ENCODE results near the gene TRIM47. TPM values are rescaled to one million over a fixed set of nuclear protein-coding genes. Genes with fewer than 3 reads are reported as not detected.

Gene TRIM47
- total RNA-seq, 1 experiment from 2014 or later: 6.9 TPM

- H3T11ph ChIP-seq (ENCODE audit: low read length): no peak overlapping the region
Measured at GRCh38 chr17:75917141-75917916, 38.9 kb upstream of the TRIM47 start.

More at GRCh38 chr17:75917141-75917916, 38.9 kb upstream of the TRIM47 start:
- no peak overlapping the region for H2BK20ac ChIP-seq (ENCODE audit: low read depth, low read length, poor library complexity, severe bottlenecking)
- no peak overlapping the region for H4K5ac ChIP-seq (ENCODE audit: insufficient read length, low read depth, low read length)
- Mint-ChIP-seq H3K4me3 (no peak overlapping the region), H3K27ac (peak overlapping the region in 1 of 3 experiments; percentile 23; a peak in 2 of 7 replicates), H3K9me3 (no peaks in the 10 kb centered on the region), H3K4me1 (no peaks in the 10 kb centered on the region), H3K27me3 (ENCODE audit: low read depth) (no peaks in the 10 kb centered on the region), H3K36me3 (ENCODE audit: insufficient read depth in 1 of 3, low read depth in 3 of 3) (peaks cover 2 to 19% (median 4%) of the 10 kb centered on the region in 3 experiments; a peak in 6 of 7 replicates)
- no peaks in the 10 kb centered on the region for H3K23me2 ChIP-seq (ENCODE audit: insufficient read length, low read depth, low read length, poor library complexity, severe bottlenecking)
- no peaks in the 10 kb centered on the region for H3K9me3 ChIP-seq (ENCODE audit: control insufficient read depth, low read depth, low read length)
- H2AK5ac ChIP-seq (ENCODE audit: insufficient read length, low read length): no peak overlapping the region
- DNase-seq: no peak
- H4K20me1 ChIP-seq (ENCODE audit: control insufficient read depth, insufficient read depth, insufficient read length): no peaks in the 10 kb centered on the region
- no CpG with 5 or more reads among the region's 23 CpGs for WGBS (ENCODE audit: extremely low coverage, insufficient read length, low lambda C conversion rate)
- no peak overlapping the region for H3K18ac ChIP-seq (ENCODE audit: insufficient read length, low read depth, low read length)
- no peak overlapping the region for H2BK5ac ChIP-seq (ENCODE audit: insufficient read length, low read length)
- H2AFZ ChIP-seq (ENCODE audit: low read length): no peak overlapping the region
- no peak overlapping the region for H2BK12ac ChIP-seq (ENCODE audit: insufficient read length, low read depth, low read length)
- no peak overlapping the region for H4K8ac ChIP-seq (replicated peaks; ENCODE audit: insufficient read length, low read depth, low read length)
- H3K4me2 ChIP-seq (ENCODE audit: insufficient read depth, insufficient read length, low read length): no peak overlapping the region
- TF ChIP-seq CTCF (conservative IDR thresholded peaks at IDR 0.05): no peak
- H3K27ac ChIP-seq (ENCODE audit: insufficient read length, low read depth, low read length): no peak overlapping the region
- H3K14ac ChIP-seq (ENCODE audit: insufficient read depth, low read length): no peak overlapping the region
- H4K91ac ChIP-seq (ENCODE audit: insufficient read length, low read depth, low read length): no peak overlapping the region
- no peaks in the 10 kb centered on the region for H3K27me3 ChIP-seq (ENCODE audit: insufficient read depth, low read length)
- H3K56ac ChIP-seq (ENCODE audit: insufficient read length, low read depth, low read length): no peak overlapping the region
- no peak overlapping the region for H3K23ac ChIP-seq (ENCODE audit: insufficient read length, low read depth, low read length)
- no peak overlapping the region for H2BK15ac ChIP-seq (ENCODE audit: low read depth, low read length)
- no peak overlapping the region for H2BK120ac ChIP-seq (ENCODE audit: low read depth, low read length, poor library complexity, severe bottlenecking)
- H3K4me1 ChIP-seq (ENCODE audit: insufficient read depth, low read length): no peaks in the 10 kb centered on the region
- no peak overlapping the region for H3K9ac ChIP-seq (ENCODE audit: extremely low read depth, insufficient read length, low read length)
- no peak overlapping the region for H3K4ac ChIP-seq (ENCODE audit: low read depth, low read length)
- H3K79me2 ChIP-seq (ENCODE audit: insufficient read depth, low read length): no peaks in the 10 kb centered on the region
- no peaks in the 10 kb centered on the region for H3K79me1 ChIP-seq (ENCODE audit: insufficient read depth, low read depth, low read length, poor library complexity, severe bottlenecking)

Data from H9 (cell line).